CD4-positive, alpha-beta T cell treated with Interleukin-21 for 1 hour (primary cell): Measurements from ENCODE around the gene FGFR3.

Source experiments
- DNase-seq: peaks from one replicate; pipeline ENCODE4 v3.0.0-alpha.2; 2020

Gene FGFR3

DNA sequence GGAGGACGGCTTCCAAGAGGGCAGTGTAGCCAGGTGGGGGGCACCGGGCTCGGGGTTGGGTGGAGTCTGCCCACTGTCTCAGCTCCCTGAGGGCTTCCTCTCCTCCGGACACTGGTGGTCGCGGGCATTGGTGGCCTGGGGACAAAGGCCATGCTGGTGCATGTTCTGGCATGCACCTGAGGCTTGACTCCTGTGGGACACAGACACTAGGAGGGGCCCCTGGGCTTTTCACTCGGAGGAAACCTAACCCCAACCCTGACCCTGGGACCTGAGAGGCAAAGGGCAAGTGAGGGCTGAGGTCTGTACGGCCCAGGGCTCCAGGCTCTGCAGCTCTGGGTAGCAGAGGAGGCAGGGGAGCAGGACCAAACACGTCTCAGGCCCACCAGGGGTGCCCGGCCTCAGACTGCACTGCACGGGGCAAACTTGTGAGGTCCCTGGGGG lies 22.3 kb upstream of the FGFR3 start:
- no peak for DNase-seq

DNA sequence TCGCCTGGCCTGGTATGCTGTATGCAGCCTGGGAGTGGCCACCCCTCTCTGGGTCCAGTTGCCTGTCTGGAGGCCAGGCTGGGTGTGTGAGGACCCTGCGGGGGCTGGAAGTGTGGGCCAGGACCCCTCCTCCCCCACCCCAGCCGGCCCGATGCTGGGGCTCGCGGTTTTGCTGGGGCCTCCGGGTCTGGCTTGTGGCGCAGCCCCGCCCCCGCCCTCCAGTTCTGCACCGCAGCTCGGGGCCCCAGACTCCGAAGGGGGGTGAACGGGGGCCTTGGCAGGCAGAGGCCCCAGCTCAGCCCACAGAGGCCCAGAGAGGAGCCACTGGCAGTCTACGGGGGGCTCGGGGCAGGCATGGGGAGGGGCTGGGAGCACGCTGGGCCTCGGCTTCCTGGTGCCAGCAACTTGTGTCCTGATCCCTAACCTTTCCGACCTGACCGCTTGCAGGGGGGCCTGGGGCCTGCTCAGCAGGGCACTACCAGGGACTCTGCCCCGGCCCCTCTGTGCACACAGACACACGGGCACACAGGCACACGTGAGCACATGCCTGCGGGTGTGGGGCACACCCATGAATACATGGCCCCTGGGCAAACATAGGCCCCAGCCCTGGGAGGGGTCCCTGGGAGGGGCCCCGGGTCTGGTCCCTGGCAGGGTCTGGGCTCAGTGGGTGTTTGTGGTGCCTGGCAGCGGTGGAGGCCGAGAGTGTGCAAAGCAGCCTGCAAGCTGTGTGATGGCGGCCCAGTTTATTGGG lies 21.4 kb upstream of the FGFR3 start:
- DNase-seq, result no peak

DNA sequence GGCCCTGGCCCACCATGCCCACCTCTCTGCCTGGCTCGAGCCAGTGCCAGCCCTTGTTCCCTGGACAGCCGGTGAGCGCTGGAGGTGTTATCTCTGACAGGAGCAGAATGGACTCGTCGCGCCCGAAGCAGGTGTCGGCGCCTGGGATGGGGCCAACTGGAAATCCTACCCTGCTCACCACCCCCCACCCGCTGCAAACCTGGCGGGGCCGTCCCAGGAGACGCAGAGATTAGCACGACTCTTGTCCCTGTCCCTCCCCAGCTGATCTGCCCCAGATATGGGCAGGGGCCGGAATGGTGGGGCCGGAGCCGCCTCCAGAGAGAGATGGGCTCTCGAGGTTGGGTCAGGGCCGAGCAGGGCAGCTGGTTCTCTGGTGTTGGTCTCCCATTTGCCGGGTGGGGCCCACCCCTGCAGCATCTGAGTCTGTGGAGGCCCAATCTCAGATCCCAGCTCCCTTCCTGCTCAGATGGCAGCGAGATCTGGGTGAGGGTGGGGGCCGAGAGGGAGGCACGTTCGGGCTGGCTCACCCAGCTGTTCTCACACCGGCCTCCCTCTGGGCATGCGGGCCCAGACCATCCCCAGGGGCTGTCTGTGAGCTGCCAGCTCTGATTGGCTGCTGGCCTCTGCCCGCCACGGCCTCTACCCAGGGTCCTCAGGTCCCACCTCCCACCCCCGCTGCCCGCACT lies 20.1 kb upstream of the FGFR3 start:
- DNase-seq, result no peak

DNA sequence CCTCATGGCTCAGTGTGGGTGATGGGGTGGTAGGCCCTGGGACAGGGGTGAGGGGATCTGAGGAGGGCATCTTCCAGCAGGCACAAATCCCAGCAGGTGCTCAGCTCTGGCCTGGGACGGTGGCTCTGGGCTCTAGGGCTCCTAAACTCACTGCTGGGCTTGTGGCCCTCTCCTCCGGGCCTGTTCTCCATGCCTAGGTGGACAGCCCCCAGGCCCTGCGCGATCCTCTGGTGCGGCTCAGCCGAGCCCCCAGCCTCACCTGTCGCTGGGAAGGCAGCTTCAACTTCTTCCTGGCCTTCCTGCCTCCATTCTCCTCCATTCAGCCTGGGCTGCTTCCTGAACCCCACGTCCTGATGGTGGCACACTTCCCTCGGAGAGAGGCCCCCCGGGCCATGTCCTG lies 19.3 kb upstream of the FGFR3 start:
- no peak for DNase-seq

DNA sequence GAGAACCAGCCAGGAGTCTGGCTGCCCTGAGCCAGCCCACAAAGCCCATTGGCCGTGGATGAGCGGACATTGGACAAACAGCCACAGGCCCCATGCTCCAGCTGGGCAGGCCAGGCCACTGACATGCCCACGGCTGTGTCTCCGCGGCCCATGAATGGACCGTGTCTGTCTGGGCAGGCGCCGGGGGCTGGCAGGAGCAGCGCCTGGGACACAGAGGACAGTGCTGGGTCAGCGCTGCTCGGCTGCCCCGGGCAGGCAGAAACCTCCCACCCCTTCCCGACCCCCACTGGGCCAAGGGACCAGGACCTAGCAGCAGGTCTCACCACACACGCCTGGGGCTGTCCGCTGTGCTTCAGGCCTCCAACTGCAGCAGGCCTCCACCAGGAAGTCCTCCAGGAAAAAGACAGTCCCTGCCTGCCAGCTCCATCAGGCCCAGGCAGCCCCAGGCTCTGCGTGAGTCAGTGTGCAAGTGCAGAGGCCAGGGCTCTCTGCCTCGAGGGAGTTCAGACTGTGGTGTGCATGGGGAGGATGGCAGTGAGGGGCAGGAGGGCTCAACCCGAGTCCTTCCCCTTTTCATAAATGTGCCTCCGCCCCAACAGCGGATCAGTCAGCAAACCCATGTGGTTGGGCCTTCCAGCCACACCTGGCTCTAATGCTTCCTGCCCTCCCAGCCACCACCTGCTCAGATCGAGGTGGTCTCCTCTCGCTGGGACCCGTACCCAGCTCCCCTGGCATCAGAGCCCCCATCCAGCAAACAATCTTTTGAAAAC lies 17.2 kb upstream of the FGFR3 start:
- DNase-seq, result no peak

DNA sequence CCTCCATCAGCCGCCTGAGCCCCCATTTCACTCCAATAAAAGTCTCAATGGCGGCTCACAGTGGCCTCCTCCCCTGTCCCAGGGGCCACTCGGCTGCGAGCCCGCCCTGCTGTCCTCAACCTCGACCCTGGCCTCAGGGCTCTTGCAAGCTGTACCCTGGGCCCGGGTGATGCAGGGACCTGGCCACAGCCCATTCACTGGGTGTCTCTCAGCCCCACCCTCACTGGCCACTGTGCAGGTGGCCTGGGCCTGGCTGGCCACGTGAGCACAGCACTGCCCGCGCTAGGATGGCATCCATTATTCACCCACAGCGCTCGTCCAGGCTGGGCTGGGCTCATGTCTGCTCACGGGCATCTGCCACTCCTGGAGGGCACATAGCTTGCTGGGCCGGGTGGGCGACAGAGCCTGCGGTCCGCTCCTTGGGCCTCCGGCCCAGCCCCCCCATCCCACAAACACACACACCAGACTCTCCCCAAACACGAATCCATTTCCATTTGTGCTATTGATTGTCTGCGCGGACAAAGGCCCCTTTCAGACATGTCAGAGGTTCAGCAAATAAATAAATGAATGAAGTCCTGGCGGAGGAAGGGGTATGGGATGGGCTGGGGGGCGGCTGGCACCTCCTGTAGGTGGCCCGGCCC lies 16.5 kb upstream of the FGFR3 start:
- no peak for DNase-seq

DNA sequence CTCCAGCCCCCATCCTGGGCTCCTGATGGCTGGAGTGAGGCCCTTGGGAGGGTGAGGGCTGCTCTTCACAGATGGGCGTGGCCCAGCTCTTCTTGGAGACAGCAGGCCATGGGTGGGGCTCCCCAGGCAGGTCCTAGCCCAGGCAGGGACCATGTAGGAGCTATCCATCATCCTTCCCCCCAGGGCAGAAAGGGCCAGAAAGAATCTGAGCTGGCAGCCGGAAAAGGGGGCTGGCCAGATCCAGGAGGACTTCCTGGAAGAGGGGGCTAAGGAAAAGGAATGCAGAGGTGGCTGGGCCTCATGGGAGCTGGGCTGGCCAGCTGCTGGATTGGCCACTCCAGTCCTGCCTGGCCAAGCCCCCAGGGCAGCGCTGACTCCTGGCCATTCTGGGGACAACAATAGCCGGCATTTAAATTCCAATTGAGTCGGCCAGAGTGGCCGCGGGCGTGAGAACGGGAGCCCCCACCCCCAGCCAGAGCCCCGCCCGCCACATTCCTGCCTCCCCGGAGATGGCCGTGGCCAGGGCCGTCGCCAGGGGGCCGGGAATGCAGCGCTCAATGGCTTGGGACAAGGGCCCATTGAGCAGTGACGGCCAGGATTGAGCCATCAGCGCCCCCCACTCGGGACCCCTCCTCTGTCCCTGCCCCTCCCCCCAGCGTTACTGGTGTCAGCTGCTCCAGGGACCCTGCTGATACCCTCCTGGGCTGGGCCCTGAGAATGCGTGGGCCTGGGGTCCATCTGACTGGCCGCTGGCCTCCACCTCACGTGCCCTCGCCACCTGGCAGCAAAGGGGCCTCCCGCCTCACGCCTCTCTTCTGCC lies 15.1 kb upstream of the FGFR3 start:
- DNase-seq, result no peak

DNA sequence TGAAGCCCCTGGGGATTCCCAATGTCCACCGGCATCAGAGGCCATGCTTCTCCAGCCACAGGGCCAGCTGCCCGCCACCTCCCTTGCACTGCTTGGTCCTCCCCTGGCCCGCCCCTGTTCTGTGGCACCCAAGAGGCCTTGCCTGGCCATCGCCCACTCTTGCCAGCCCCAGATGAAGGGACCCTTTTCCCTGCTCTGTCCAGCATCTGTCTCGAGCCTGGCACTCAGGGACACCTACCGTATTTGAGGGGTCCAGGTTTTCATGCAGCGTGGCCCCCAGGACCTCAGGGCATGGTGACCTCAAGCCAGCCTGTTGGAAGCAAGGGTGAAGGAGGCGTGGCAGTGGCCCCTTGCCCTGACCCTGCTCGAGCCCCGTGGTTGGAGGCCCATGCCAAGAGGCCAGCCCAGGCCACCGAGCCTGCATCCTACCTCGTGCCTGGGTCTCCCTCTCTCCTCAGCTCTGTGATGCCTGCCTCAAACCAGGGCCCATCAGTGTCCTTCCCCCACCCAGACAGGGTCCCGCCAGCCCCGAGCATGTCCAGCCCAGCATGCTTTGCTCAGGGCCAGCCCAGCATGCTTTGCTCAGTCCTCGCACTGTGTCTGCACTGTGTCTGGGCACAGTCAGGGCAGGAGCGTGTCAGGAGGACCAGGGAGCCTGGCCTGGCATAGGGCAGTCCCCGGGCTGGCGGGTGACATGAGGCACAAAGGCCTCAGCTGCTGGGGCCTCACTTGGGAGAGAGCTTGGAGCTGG lies 14.3 kb upstream of the FGFR3 start:
- no peak for DNase-seq

DNA sequence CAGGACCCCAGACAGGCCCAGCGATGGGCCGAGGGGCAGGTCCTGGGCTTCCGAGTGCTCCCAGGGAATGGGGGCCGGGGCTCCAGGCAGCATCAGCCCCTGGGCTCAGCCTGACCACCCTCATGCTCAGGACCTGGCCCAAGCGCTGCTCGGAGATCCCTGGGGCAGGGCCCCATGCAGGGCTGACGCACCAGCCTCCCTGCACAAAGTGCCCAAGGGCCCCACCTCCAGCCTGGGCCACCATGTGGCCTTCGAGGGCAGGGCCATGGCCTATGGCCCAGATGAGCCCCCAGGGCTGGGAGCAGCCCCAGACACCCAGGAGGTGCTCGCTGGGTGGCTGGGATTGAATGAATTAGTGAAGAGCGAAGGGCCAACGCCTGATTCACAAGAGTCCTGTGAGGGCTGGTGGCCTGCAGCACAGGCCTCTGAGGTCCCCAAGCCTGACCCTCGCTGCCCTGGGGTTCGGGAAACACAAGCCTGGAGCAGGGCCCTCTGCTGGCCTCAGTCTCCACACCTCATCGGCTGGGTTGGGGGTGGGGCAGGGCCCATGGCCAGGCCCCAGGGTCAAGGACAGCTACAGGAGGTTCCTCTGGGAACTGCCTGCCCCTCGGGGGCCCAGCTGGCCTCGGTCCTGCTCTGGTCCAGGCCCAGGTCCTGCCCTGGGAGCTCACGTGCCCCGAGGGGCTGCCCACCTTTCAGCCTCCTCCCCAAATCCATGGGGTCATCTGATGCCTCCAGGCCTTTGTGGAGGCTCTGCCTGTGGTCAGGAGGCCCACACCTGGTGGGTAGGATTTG lies 13.3 kb upstream of the FGFR3 start:
- no peak for DNase-seq

DNA sequence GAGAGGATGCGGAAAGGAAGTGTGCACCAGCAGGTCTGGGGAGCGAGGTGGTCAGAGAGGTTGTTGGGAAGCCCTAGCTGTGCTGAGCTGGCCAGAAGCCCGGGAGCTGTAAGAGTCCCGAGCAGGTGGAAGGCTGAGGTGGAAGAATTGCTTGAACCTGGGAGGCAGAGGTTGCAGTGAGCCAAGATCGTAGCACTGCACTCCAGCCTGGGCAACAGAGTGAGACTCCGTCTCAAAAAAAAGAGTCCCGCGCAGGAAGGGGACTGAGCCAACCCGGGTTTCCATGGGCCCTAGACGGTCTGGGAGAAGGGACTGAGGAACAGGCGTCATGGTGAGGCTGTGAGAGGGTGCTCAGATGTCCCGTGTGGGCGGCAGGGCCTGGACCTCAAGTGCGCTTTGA lies 12.7 kb upstream of the FGFR3 start:
- no peak for DNase-seq

DNA sequence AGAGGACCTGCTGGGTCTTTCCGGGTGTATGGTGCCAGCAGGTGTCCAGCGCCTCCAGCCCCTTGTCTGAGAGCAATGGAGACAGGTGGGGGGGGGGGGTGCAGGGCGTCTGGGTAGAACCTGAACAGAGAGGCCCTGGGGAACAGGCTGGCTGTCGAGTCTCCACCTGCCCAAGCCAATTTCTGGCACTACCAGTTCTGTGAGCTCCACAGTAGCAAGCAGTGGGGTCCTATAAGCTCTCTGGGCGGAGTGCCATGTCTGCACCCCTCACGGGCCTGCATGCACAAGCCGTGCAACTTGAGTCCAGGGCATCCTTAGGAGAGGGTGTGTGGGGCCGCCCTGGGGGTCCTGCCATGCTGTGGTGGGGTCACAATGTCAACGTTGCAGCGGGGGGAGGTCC lies 10.1 kb upstream of the FGFR3 start:
- DNase-seq, result no peak

DNA sequence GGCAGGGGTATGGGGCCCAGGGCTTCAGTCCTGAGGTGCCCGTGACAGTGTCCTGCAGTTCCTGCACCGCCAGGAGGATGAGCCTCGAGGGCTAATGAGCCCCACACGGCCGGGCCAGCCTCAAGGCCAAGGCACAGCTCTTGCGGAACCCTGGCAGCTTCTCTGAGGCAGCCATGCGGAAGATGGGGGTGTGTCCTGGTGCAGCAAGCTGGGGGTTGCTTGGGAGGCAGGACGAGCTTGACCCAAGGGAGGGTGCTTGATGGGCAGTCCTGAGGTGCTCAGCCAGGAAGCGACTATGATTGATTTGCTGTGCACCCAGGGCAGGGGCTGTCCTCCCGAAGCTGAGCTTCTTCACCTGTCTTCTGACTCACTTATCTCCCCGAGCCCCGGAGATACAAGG lies 9.1 kb upstream of the FGFR3 start:
- DNase-seq, result no peak

DNA sequence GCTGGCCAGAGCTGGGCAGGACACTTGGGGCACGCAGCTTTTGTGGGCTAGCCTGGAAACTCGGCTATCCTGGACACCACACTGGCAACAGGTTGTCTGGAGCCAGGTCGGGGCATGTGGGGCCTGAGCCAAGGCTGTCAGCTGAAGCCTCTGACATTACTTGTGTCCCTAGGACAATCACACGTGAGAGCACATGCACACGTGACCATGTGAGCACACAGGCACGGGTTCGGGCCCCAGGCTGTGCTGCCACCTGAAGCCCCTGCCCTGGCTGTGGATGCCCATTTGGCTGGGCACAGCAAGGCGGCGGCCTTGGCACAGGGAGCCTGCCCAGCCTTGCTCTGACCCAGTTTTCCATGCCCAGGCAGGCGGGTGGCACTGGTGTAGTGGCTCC lies 8.7 kb upstream of the FGFR3 start:
- no peak for DNase-seq

DNA sequence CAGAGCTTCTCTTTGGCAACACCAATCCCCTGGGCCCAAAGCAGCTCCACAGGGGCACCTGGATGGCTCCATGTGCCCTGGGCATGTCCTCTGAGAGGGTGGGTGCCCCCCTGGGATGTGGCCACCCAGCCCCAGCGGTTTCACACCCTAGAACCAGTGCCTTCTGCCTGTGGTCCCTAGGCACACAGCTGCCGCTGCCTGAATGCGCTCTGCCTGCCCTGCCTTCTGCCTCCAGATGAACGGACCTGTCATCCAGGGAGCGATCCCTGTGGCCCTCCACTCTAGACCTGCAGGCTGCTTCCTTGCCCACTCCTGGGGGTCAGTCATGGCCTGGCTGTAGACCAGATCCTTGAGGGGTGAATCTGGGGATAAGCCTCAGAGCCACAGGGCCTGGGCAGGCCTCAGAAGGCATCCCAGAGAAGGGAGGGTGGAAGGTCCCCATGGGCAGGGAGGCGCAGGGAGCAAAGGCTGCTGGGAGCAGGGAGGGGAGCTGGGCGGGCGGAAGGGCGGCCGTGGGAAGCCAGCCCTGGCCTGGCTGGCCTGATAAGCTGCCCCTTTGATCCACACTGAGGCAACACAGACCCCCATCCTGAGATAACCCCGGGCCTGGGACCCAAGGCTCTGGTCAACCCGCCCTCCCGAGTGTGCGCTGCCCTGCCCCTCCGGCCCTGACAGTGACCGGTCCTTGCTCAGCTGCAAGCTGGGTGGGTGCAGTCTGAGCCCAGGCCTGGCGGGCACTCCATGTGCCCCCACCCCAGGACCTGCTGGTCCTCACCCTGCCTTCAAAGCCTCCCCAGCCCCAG lies 8.1 kb upstream of the FGFR3 start:
- DNase-seq, result no peak

DNA sequence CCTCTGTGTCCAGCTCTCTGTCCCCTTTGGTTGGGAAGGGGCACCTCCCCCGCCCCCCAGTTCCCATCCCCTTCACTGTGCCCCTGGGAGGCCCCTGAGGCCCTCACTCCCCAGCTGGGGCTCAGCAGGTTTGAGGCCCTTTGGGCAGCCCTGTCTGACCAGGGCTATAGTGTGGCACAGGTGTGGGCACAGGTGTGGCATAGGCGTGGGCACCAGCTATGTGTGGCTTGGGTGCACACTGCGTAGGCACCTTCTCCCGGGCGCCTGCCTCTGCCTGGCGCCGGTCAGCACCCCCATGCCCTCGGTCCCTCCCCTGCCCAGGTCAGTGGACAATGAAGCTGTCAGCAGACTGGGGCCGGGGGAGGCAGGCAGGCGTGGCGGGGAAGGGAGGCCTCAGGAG lies 7.5 kb upstream of the FGFR3 start:
- no peak for DNase-seq

DNA sequence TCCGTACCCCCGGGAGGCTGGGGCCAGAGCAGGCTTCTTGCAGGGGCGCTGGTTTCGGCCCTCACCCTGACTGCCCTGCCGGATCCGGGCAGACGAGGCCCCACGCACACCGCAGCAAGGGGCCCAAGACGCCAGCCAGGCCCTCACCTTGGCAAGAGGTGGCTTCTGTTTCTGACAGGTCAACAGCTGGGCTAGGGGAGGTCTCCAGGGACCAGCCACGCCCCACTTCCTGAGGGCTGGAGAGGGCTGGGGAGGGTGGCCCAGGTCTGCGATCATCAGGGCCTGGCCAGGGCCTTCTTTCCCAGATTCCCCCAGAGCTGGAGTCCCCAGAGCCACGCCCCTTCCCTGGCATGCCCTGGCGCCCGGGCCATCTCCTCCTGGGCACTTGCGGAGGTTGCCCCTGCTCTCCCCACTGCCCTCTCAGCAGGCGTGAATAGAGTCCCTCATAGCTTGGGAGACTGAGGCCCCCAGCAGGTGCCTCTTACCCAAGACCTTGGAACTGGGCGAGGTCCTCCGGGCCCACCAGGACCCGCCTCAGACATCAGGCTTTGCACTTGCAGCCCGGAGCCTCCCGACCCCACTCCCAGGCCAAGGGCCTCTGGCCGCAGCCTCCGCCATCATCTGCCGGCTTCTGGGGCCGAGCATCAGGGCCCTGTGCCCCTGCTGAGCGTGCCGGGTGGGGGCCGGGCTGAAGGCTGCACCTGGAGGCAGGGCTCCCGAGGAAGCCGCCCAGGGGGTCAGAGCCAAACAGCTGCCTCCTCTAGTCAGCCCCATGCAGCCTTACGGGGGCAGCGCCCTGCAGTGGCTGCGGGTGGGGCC lies 6.3 kb upstream of the FGFR3 start:
- DNase-seq, result no peak

DNA sequence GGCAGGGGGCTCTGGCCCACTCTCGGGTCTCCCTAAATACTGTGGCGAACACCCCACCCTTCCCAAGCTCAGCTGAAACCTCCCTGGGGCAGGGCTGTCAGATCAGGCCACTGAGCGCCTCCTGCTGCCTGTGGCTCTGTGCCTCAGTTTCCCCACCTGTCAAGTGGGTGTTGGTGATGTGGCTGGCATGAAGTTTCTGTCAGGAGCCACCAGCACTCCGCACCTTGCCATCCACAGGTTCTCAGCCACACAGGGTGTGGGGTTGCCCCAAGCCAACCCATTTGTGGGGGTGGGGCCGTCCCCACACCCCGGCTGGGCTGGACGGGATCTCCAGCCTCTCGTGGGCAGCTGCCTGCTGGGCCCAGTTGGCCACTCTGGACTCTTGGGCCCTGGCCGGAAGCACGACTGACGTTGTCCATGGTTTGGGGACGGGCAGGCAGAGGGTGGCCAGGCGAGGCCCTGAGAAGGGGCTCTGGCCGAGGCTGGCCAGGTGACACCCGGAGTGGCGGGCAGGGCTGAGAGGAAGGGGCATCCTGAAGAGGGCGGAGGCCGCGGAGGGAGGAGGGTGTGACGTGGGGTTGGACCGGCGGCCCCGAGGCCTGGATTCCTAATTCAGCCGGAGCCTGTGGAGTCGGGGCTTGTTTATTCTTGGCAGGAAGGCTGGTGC lies 5.5 kb upstream of the FGFR3 start:
- DNase-seq, result no peak

DNA sequence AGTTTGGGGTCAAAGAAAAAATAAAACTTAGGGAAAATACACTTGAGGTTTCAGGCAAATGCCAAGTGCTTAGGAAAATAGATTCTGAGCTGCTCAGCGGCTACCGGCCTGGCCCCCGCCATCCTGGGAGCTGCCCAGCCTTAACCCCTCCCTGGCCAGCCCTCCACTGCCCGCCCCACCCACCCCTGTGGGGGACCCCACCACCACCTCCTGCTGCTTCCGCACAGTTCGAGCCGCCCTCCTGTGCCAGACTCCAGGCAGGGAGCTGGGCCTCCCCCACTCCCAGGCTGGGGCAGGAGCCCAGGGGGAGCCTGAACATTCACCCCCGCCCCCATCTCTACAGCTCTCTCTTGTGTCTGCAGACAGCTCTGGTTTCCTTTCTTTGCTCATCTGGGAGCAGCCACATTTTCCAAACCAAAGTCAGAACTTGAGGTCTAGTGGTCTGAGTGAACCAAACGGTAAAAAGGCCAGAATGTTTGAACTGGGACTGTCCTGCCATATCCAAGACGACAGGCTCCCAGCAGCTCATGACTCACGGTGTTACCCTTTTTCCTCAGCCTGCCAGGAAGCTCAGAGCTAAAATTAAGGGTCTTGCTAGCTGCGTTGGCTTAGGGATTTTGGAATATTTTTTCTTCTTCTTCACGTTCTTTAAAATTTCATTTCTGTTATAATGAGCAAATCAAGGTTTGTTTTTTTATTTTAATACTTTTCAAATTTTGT lies 4.7 kb upstream of the FGFR3 start:
- no peak for DNase-seq
